Astrocyte (in vitro differentiated cells and primary cell): ENCODE results near the gene GPR21.

Experiments
- CTCF ChIP-seq: IDR thresholded peaks from 2 replicates; pipeline ENCODE4 v1.5.1; 2011; ENCODE audit warnings: low read depth, mild to moderate bottlenecking, inconsistent platforms, low read length, moderate library complexity; ENCODE audit not compliant: insufficient read depth
- EZH2 ChIP-seq: IDR thresholded peaks from 2 replicates; pipeline ENCODE4 v1.6.1; 2012; ENCODE audit warnings: mild to moderate bottlenecking, low read length, inconsistent platforms; ENCODE audit not compliant: insufficient read depth

GRCh38 chr9:123061216-123061615 is 27.7 kb downstream of the GPR21 start:
- TF ChIP-seq CTCF = no peak
- TF ChIP-seq EZH2 = no peak
